H9 (cell line): ENCODE measurements around the gene FAM193A. TPM values are rescaled to one million over a fixed set of nuclear protein-coding genes. Genes with fewer than 3 reads are reported as not detected.

Experiments
- DNase-seq: peaks from one replicate; pipeline ENCODE4 v3.0.0-alpha.2; 2017
- H2AFZ ChIP-seq: one replicate; pipeline ENCODE4 v1.6.1; 2013; ENCODE audit warnings: mild to moderate bottlenecking, low read length, control low read depth, moderate library complexity
- H2AK5ac ChIP-seq: 2 replicates; pipeline ENCODE4 v1.6.1; 2013; ENCODE audit warnings: low read length, control low read depth, mixed read lengths; ENCODE audit not compliant: insufficient read length
- H2BK120ac ChIP-seq: one replicate; pipeline ENCODE4 v1.6.1; 2013; ENCODE audit warnings: low read depth, mild to moderate bottlenecking, low read length, control low read depth, inconsistent platforms; ENCODE audit not compliant: poor library complexity, severe bottlenecking
- H2BK12ac ChIP-seq: 2 replicates; pipeline ENCODE4 v1.6.1; 2013; ENCODE audit warnings: low read length, control low read depth, mixed read lengths, low read depth; ENCODE audit not compliant: insufficient read length
- H2BK15ac ChIP-seq: 2 replicates; pipeline ENCODE4 v1.6.1; 2013; ENCODE audit warnings: low read depth, low read length, control low read depth
- H2BK20ac ChIP-seq: one replicate; pipeline ENCODE4 v1.6.1; 2013; ENCODE audit warnings: low read depth, mild to moderate bottlenecking, low read length, control low read depth, inconsistent platforms; ENCODE audit not compliant: poor library complexity, severe bottlenecking
- H2BK5ac ChIP-seq: 2 replicates; pipeline ENCODE4 v1.6.1; 2013; ENCODE audit warnings: low read length, control low read depth, mixed read lengths; ENCODE audit not compliant: insufficient read length
- H3K14ac ChIP-seq: 2 replicates; pipeline ENCODE4 v1.6.1; 2013; ENCODE audit warnings: low read length, control low read depth; ENCODE audit not compliant: insufficient read depth
- H3K18ac ChIP-seq: 2 replicates; pipeline ENCODE4 v1.6.1; 2013; ENCODE audit warnings: low read depth, mild to moderate bottlenecking, mixed read lengths, low read length, control low read depth; ENCODE audit not compliant: insufficient read length
- H3K23ac ChIP-seq: 2 replicates; pipeline ENCODE4 v1.6.1; 2013; ENCODE audit warnings: low read length, control low read depth, mixed read lengths, low read depth; ENCODE audit not compliant: insufficient read length
- H3K23me2 ChIP-seq: 2 replicates; pipeline ENCODE4 v1.6.1; 2013; ENCODE audit warnings: low read depth, mild to moderate bottlenecking, mixed read lengths, low read length, control low read depth; ENCODE audit not compliant: insufficient read length, poor library complexity, severe bottlenecking
- H3K27ac ChIP-seq: 2 replicates; pipeline ENCODE4 v1.5.1; 2013; ENCODE audit warnings: low read length, control low read depth, mixed read lengths, low read depth; ENCODE audit not compliant: insufficient read length
- H3K27me3 ChIP-seq: 2 replicates; pipeline ENCODE4 v1.6.1; 2013; ENCODE audit warnings: low read length, control low read depth, inconsistent platforms; ENCODE audit not compliant: insufficient read depth
- H3K4ac ChIP-seq: 2 replicates; pipeline ENCODE4 v1.6.1; 2013; ENCODE audit warnings: low read depth, mild to moderate bottlenecking, control low read depth, inconsistent platforms, low read length, moderate library complexity
- H3K4me1 ChIP-seq: 2 replicates; pipeline ENCODE4 v1.6.1; 2013; ENCODE audit warnings: low read length, control low read depth, inconsistent platforms; ENCODE audit not compliant: insufficient read depth
- H3K4me2 ChIP-seq: 2 replicates; pipeline ENCODE4 v1.6.1; 2013; ENCODE audit warnings: low read length, control low read depth, mixed read lengths; ENCODE audit not compliant: insufficient read length, insufficient read depth
- H3K56ac ChIP-seq: 2 replicates; pipeline ENCODE4 v1.6.1; 2013; ENCODE audit warnings: low read depth, mild to moderate bottlenecking, mixed read lengths, low read length, control low read depth; ENCODE audit not compliant: insufficient read length
- H3K79me1 ChIP-seq: 2 replicates; pipeline ENCODE4 v1.6.1; 2013; ENCODE audit warnings: low read depth, mild to moderate bottlenecking, moderate library complexity, low read length, control low read depth, inconsistent platforms; ENCODE audit not compliant: insufficient read depth, poor library complexity, severe bottlenecking
- H3K79me2 ChIP-seq: 2 replicates; pipeline ENCODE4 v1.6.1; 2013; ENCODE audit warnings: low read length, control low read depth, inconsistent platforms; ENCODE audit not compliant: insufficient read depth
- H3K9ac ChIP-seq: 2 replicates; pipeline ENCODE4 v1.6.1; 2013; ENCODE audit warnings: low read length, control low read depth, mixed read lengths; ENCODE audit not compliant: insufficient read length; ENCODE audit errors: extremely low read depth
- H3K9me3 ChIP-seq: one replicate; pipeline ENCODE4 v1.6.1; 2013; ENCODE audit warnings: low read depth, low read length, inconsistent platforms; ENCODE audit not compliant: control insufficient read depth
- H3T11ph ChIP-seq: one replicate; pipeline ENCODE4 v1.6.1; 2013; ENCODE audit warnings: mild to moderate bottlenecking, low read length, control low read depth, inconsistent platforms
- H4K20me1 ChIP-seq: one replicate; pipeline ENCODE4 v1.6.1; 2013; ENCODE audit not compliant: control insufficient read depth, insufficient read length, insufficient read depth
- H4K5ac ChIP-seq: 2 replicates; pipeline ENCODE4 v1.6.1; 2013; ENCODE audit warnings: low read depth, mild to moderate bottlenecking, mixed read lengths, low read length, control low read depth; ENCODE audit not compliant: insufficient read length
- H4K8ac ChIP-seq: replicated peaks from 2 replicates; pipeline ENCODE4 v1.6.1; 2013; ENCODE audit warnings: low read length, control low read depth, mixed read lengths, low read depth; ENCODE audit not compliant: insufficient read length
- H4K91ac ChIP-seq: 2 replicates; pipeline ENCODE4 v1.6.1; 2013; ENCODE audit warnings: low read depth, mild to moderate bottlenecking, moderate library complexity, mixed read lengths, low read length, control low read depth; ENCODE audit not compliant: insufficient read length
- H3K27ac Mint-ChIP-seq, 3 experiments: 2 replicates in 2 of 3; 3 replicates in 1 of 3; pipeline ENCODE4 v1.8.0; 2020 to 2021; ENCODE audit warnings: mixed read lengths in 3 of 3, mild to moderate bottlenecking in 1 of 3, moderate library complexity in 1 of 3
- H3K27me3 Mint-ChIP-seq: 2 replicates; pipeline ENCODE4 v1.8.0; 2021; ENCODE audit warnings: low read depth, mild to moderate bottlenecking, moderate library complexity, mixed read lengths
- H3K36me3 Mint-ChIP-seq, 3 experiments: 2 replicates in 2 of 3; 3 replicates in 1 of 3; pipeline ENCODE4 v1.8.0; 2020 to 2021; ENCODE audit warnings: low read depth in 3 of 3, mixed read lengths in 3 of 3; ENCODE audit not compliant: insufficient read depth in 1 of 3
- H3K4me1 Mint-ChIP-seq, 2 experiments: 2 replicates each; pipeline ENCODE4 v1.8.0; 2020; ENCODE audit warnings: mixed read lengths in 2 of 2
- H3K4me3 Mint-ChIP-seq, 2 experiments: 2 replicates in 1 of 2; 3 replicates in 1 of 2; pipeline ENCODE4 v1.8.0; 2020 to 2021; ENCODE audit warnings: mild to moderate bottlenecking in 2 of 2, mixed read lengths in 2 of 2, moderate library complexity in 1 of 2
- H3K9me3 Mint-ChIP-seq, 2 experiments: 2 replicates in 1 of 2; 3 replicates in 1 of 2; pipeline ENCODE4 v1.8.0; 2020; ENCODE audit warnings: mild to moderate bottlenecking in 2 of 2, mixed read lengths in 2 of 2, moderate library complexity in 1 of 2
- WGBS: extraction: QIAGEN DNeasy Blood & Tissue Kit; methylation state at CpG from one replicate; pipeline ENCODE4 v1.1.7; 2013; ENCODE audit warnings: missing lambda C conversion rate, low lambda C conversion rate, mixed read lengths; ENCODE audit not compliant: insufficient read length; ENCODE audit errors: extremely low coverage; 5-methylcytosine and 5-hydroxymethylcytosine counted together
- total RNA-seq: library from RNA; stranded (reverse); gene quantifications from 2 replicates; pipeline ENCODE4 v1.2.1, GENCODE V29; 2021
- TF ChIP-seq, protein P1 (sequence below): fragments of 200-600 bp; sonication (generic); conservative IDR thresholded peaks from 3 replicates; pipeline ENCODE4 v1.8.0; 2021; ENCODE audit warnings: antibody characterized with exemption, mild to moderate bottlenecking

The FAM193A gene
- total RNA-seq, 1 experiment from 2014 or later: 36.9 TPM

DNA sequence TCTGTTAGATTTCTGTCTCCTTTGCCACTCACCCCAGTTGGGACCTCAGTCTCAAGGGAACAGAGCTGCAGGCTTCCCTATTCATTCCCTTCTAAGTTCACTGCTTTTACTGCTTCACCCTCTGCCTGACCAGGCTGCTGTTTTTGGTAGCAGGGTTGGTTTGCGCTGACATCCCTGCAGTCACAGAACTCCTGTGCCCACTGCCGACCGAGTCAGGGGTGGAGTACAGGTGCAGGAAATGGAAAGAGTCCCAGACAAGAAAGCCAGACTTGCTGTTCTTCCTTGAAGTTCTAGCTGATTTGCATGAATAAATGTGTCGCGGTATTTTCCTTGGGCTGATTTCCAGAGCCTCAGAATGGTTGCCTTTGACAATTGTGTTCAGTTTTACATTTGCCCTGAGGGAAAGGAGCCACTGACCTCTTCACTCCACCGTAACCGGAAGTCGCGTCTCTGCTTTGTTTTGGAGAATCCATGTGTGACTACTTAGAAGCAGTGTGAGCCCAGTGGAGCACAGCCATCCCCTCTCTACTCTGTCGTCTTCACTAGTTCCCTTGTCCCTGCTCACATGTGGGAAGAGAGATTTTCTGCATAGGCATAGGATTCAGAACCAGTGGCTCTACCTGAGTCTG lies 134.9 kb downstream of the FAM193A start:
- Histone ChIP-seq H3K56ac (no peak overlapping the region), H3K27me3 (no peaks in the 10 kb centered on the region; the same call in 1 of the 2 replicates), H2BK20ac (no peak overlapping the region), H3K27ac (no peak overlapping the region), H2BK15ac (no peak overlapping the region), H2BK5ac (no peak overlapping the region), H4K5ac (no peak overlapping the region), H4K20me1 (no peaks in the 10 kb centered on the region), H3K23me2 (no peaks in the 10 kb centered on the region), H2AFZ (no peak overlapping the region), H3K9me3 (no peaks in the 10 kb centered on the region), H3T11ph (no peak overlapping the region), H3K18ac (no peak overlapping the region), H4K91ac (no peak overlapping the region), H3K4ac (no peak overlapping the region), H2BK12ac (no peak overlapping the region), H2BK120ac (no peak overlapping the region), H3K79me1 (peaks cover 3% of the 10 kb centered on the region), H4K8ac (no peak overlapping the region), H3K4me1 (no peaks in the 10 kb centered on the region), H3K4me2 (no peak overlapping the region), H3K9ac (no peak overlapping the region), H3K23ac (no peak overlapping the region), H3K79me2 (no peaks in the 10 kb centered on the region), H3K14ac (no peak overlapping the region), H2AK5ac (no peak overlapping the region)
- no peak for DNase-seq
- Mint-ChIP-seq H3K27ac (peak overlapping the region; percentile 1 to 75 (median 53); a peak in 5 of 7 replicates), H3K9me3 (no peaks in the 10 kb centered on the region), H3K27me3 (no peaks in the 10 kb centered on the region), H3K4me1 (0 out of 4 replicates have a peak, but pooled peaks cover 0 to 4% of the 10 kb centered on the region in 2 experiments), H3K36me3 (peaks cover 21 to 61% (median 52%) of the 10 kb centered on the region in 3 experiments; a peak in 6 of 7 replicates), H3K4me3 (no peak overlapping the region)
- WGBS: no CpG with 5 or more reads among the region's 10 CpGs
- TF ChIP-seq, protein P1, sequence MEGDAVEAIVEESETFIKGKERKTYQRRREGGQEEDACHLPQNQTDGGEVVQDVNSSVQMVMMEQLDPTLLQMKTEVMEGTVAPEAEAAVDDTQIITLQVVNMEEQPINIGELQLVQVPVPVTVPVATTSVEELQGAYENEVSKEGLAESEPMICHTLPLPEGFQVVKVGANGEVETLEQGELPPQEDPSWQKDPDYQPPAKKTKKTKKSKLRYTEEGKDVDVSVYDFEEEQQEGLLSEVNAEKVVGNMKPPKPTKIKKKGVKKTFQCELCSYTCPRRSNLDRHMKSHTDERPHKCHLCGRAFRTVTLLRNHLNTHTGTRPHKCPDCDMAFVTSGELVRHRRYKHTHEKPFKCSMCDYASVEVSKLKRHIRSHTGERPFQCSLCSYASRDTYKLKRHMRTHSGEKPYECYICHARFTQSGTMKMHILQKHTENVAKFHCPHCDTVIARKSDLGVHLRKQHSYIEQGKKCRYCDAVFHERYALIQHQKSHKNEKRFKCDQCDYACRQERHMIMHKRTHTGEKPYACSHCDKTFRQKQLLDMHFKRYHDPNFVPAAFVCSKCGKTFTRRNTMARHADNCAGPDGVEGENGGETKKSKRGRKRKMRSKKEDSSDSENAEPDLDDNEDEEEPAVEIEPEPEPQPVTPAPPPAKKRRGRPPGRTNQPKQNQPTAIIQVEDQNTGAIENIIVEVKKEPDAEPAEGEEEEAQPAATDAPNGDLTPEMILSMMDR: no peak
